Posterior vena cava (tissue), 2 donors: ENCODE data around the gene HEATR5A. TPM values are rescaled to one million over a fixed set of nuclear protein-coding genes. Genes with fewer than 3 reads are reported as not detected.
"Not testable (repeated sequence)": the region's sequence is repeated elsewhere in the genome, so short reads cannot be mapped to it uniquely, and the experiment has no call there.

Experiments
- DNase-seq: peaks from one replicate; pipeline ENCODE4 v3.0.0-alpha.2; 2020; ENCODE audit warnings: low spot score
- intact Hi-C, 2 donors: fragments of 100-400 bp; cut with DNase I; formaldehyde crosslinking; loops; one replicate each; pipeline versions ENCODE4 v1.14.1 to v1.14.2; 2022 to 2023
- total RNA-seq, 2 donors: library from RNA; stranded (reverse); fragmentation: NEBNext Ultra II Directional; extraction: Animal tissue kit (Norgen Biotek cat#: 25700); gene quantifications; one replicate each; pipeline ENCODE4 v1.2.1, GENCODE V29; 2021
- donor health status: DM: yes; HTN: yes; CAD: no.
- donor health status: DM: yes; HTN: yes; CAD: no.

The HEATR5A gene
- total RNA-seq, 2 donors from 2014 or later: 44.6 to 48.1 TPM

DNA sequence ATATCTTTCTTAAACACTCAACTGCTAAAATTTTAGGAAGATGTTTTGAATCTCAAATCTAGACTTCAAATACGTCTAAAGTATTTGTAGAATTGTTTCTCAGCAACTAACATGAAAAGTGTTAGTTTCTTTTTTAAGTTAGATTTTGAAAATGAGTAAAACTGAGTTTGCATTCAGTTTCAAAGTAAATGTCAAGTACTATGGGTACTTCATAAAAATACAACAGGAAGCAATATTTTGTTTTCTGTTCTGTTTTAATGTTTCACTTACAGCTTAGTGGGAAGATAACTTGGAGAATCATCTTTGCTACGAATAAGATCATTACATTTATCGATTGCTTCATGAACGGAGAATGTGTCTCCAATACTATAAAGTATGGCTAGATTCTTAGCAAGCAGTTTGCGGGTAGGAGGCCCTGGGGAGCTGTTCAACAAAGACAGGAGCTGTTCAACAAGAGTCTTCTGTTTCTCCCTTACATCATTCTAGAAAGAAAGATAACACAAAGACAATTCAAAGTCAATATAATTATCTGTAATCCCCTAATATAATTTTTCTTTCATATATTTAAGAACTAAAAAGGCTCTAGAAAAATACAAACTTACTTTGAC is 20.2 kb downstream of the HEATR5A start:
- DNase-seq: no peak
- intact Hi-C loops: no loop called here

DNA sequence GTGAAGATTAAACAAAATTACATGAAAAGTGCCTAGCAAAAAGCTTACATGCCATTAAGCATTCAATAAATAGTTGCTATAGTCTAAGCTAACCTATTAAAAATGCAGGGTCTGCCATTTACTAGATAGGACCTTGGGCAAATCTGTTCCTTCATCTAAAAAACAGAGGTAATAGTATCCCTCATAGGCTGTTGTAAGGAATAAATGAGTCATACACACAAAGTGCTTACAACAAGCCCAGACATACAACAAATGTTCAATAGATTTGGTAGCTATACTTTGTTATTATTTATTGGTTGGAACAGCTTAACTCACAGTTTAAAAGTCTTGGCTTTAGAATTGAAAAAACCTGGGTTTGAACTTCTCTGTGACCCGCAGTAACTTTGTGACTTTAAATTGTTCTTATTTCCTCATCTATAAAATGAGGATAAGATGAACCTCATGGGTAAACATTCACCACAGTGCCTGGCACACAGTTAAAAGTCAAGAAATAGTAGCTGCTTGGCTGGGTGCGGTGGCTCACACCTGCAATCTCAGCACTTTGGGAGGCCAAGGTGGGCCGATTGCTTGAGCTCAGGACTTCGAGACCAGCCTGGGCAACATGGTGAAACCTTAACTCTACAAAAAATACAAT is 24.7 kb downstream of the HEATR5A start:
- intact Hi-C loops: loop anchor here in 1 of 2 donors (10.0 kb wide), 1 partner anchor 859 kb away; no protein-coding TSS in a partner anchor
- no peak for DNase-seq

DNA sequence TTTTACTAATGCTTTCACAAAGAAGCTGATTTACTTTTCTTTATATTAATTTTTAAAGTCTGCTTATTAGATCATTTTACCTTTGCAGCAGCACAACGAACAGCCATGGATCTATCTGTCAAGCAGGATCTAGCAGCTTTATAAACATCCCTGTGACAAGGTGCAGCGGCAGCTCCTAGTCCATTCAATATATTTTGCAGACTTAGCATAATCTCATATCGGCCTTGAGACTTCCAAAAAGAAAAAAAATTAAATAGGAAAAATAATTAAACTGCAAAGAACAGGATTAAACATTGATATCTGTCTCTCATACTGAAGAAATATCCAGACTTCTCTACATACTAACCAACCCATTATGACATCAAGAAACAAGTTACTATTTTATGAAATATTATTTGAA is 25.2 kb downstream of the HEATR5A start:
- no peak for DNase-seq
- intact Hi-C loops: loop anchor here in 1 of 2 donors (10.0 kb wide), 1 partner anchor 860 kb away; no protein-coding TSS in a partner anchor

DNA sequence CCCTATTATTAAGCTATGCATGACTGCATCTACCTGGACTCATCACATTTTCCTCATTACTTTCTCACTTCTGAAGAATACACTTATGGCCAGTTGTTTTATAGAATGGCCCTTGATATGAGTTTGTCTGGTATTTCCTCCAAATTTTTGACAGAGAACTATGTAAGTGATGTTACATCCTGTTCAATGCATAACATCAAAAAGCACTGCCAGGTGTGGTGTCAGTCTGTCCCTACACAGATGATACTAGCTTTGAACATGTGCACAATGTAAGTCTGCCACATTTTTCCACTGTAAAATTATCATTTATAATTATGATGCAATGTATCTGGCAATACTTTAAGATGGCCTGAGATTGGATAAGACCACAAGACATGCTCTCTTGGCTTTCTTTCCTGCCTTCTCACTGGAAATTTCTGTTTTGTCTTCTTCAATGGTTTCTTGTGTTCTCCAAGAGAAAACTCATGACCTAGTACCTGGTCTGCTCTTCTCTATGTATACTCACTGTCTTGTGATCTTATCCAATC is 28.3 kb downstream of the HEATR5A start:
- intact Hi-C loops: loop anchor here in 1 of 2 donors (10.0 kb wide), 1 partner anchor 863 kb away; no protein-coding TSS in a partner anchor
- no peak for DNase-seq

DNA sequence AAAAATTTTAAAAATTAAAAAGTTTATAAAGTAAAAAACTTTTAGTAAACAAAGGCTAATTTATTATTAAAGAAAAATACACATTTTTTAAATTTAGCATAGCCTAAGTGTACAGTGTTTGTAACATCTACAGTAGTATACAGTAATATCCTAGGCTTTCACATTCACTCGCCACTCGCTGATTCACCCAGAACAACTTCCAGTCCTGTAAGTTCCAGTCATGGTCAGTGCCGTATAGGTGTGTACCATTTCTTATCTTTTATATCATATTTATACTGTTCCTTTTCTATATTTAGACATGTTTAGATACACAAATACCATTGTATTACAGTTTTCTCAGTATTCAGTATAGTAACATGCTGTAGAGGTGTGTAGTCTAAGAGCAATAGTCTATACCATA is 28.9 kb downstream of the HEATR5A start:
- no peak for DNase-seq
- intact Hi-C loops: loop anchor here in 1 of 2 donors (10.0 kb wide), 1 partner anchor 863 kb away; no protein-coding TSS in a partner anchor

DNA sequence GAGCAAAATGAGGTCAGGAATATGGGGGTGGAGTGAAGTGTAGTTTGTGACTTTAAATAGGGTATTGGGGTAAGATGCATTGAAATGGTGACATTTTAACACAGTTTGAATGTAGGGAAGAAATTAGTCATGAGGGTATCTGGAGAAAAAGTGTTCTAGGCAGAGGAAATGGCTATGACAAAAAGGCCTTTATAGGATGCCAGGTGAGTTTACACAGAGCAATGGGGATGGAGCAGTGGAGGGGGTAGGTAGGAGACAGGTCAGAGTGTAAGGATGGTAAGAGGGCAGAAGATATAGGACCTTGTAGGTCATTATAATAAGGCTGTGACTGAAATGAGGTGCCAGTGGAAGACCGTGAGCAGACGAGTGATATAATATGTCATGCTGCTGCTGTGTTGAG is 30.4 kb downstream of the HEATR5A start:
- intact Hi-C loops: loop anchor here (10.0 kb wide), 2 partner anchors 55 to 865 kb away; no protein-coding TSS in a partner anchor
- DNase-seq: no peak

DNA sequence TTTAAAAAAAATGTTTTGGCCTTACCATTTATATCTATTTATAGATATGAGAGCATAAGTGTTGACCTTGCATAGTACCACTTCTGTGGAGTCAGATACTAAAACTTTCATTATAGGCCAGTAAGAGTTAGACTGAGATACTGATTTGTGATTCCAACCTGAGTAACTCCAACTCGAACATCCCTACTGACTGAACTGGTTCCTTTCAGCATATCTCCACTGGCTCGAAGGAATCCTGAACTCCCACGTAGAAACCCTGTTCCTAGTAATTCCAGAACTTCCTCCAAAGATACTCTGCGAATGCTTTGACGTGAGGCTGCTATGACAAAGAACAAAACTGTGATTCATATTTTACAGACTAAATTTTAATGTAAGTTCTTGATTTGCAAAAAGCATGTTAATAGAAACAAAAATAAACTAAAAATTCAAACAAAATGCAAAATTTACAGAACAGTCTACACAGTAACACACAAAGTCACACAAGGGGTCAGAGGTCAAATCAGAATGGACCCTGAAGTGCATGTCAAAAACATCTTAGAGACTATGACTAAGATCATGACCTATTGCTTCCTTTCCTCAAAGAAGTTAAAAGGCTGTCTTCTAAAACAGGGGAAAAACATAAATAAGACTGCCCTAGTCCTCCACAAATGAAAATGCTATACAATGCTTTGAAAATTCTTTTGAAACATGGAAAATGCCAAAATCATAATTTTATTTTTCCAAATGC is 31.5 kb downstream of the HEATR5A start:
- intact Hi-C loops: loop anchor here in 1 of 2 donors (10.0 kb wide), 1 partner anchor 56 kb away; no protein-coding TSS in a partner anchor
- no peak for DNase-seq

DNA sequence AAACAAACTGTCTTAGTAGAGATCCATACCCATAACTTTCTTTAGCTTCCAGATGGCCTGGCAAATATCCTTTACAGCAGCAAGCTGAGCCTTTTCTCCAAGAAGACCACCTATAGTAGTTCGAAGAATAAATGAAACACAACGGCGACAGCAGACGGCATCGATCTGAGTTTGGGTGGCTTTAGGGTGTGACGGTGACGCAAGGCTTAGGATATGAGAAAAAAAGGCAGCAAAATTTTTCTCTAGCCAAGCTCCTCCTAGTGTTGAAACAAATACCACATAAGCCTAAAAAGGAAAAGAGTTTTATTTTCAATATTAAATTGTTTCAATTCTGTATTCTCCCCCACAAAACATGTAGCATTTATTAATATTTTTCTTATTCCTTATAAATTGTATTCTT is 33.3 kb downstream of the HEATR5A start:
- intact Hi-C loops: loop anchor here in 1 of 2 donors (10.0 kb wide), 1 partner anchor 58 kb away; no protein-coding TSS in a partner anchor

DNA sequence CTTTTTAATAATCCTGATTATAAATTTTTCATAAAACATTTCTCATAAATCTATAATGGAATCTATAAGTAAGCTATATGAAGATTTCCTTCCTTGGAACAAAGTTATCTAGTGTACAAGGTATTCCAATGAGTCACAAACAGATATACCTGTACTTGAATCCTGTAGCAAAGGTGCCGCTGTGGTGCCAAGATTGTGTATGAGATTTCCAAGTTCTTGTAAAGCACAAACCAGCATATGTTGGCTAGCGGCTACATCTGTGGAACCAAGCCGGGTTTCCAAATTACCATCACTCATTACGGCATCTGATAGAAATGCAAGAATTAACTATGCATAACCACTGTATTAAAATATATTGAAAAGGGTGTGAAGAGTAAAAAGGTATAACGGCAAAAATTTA is 34.1 kb downstream of the HEATR5A start:
- intact Hi-C loops: loop anchor here in 1 of 2 donors (10.0 kb wide), 1 partner anchor 59 kb away; no protein-coding TSS in a partner anchor

More for the DNA sequence above, 33.3 kb downstream of the HEATR5A start:
- DNase-seq: no peak

DNA sequence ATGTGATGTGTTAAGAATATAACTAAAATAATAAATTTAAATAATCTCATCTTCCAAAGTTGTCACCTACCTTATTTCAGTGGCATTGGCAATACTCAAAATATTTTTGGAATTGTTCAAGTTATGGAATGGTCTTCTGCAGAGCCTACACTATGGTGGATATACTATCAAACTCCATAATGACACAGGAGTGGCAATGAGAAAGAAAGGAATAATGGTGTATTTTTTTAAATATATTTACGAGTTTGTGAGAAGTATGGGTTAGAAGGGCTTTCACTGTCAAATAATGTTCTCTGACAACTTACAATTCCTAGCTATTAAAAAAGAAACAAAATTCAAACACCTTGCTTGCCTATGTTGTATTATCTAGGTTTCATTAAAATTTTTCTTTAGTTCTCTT is 38.1 kb downstream of the HEATR5A start:
- no peak for DNase-seq

More for the DNA sequence above, 34.1 kb downstream of the HEATR5A start:
- DNase-seq: no peak

DNA sequence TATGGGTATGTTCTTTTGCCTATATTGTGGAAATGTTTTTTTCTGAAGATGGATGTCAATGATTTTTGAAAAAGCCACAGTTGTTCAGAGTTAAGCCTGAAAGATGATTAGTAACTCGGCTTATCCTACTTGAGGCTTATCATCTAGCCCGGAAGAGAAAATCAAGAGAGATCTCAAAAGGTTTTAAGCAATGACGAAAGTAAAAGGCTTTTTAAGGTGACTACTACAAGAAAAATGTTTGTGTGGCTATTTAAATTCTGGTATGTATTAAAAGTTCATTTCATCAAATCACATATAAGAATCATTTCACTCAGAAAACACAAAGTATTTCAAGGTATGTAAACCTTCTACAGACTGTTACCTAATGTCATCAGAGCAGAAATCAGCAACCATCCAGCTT is 40.2 kb downstream of the HEATR5A start:
- no peak for DNase-seq
- intact Hi-C loops: loop anchor here in 1 of 2 donors (10.0 kb wide), 1 partner anchor 65 kb away; no protein-coding TSS in a partner anchor

More for the DNA sequence above, 38.1 kb downstream of the HEATR5A start:
- intact Hi-C loops: loop anchor here in 1 of 2 donors (10.0 kb wide), 1 partner anchor 63 kb away; no protein-coding TSS in a partner anchor

DNA sequence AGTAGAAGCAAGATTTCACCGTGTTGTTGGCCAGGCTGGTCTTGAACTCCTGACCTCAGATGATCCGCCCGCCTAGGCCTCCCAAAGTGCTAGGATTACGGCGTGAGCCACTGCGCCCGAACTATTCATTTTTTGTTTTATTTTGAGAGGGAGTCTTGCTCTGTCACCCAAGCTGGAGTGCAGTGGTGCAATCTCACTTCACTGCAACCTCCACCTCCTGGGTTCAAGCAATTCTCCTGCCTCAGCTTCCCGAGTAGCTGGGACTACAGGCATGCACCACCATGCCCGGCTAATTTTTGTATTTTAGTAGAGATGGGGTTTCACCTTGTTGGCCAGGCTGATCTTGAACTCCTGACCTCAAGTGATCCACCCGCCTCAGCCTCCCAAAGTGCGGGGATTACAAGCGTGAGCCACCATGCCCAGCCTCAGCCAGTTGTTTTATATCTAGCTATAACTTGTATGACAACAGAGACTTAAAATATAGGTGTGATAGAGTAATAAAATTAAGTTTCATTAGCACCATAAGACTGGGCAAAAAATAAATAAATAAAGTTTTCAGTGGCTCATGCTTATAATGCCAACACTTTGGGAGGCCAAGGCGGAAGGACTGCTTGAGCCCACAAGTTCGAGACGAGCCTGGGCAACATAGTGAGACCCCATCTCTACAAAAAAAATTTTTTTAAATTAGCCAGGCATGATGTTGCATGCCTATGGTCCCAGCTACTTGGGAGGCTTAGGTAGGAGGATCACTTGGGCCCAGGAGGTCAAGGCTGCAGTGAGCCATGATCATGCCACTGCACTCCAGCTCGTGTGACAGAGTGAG is 41.0 kb downstream of the HEATR5A start:
- DNase-seq, intact Hi-C loops: not testable (repeated sequence)

DNA sequence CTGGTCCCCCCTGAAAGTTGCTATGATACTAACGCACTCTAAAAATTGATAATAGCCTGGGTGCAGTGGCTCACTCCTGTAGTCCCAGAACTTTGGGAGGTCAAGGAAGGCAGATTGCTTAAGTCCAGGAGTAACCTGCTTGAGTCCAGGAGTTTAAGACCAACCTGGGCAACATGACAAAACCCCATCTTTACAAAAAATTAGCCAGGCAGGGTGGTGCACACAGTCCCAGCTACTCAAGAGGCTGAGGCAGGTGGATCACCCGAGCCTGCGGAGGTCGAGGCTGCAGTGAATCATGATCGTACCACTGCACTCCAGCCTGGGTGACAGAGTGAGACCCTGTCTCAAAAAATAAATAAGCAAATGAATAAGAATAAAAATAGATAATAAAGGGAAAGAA is 42.9 kb downstream of the HEATR5A start:
- DNase-seq: no peak

DNA sequence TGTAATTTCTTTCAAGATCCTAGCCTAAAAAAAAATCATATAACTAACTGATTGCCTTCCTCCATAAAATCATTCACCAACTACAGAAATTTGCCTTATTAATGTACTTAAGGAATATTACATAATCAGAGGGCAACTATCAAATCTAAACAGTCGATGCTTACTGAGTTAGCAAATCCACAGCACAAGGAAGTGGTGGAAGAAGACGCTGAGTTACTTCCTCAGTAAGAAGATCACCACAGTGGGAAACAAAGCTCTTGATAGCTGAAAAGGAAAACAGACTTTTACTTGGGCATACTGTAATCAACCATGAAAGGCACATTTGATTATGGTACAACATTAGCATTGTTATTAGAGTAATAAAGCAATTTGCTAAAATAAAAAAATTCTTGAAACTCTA is 48.7 kb downstream of the HEATR5A start:
- no peak for DNase-seq
- intact Hi-C loops: no loop called here

More for the DNA sequence above, 42.9 kb downstream of the HEATR5A start:
- intact Hi-C loops: no loop called here

DNA sequence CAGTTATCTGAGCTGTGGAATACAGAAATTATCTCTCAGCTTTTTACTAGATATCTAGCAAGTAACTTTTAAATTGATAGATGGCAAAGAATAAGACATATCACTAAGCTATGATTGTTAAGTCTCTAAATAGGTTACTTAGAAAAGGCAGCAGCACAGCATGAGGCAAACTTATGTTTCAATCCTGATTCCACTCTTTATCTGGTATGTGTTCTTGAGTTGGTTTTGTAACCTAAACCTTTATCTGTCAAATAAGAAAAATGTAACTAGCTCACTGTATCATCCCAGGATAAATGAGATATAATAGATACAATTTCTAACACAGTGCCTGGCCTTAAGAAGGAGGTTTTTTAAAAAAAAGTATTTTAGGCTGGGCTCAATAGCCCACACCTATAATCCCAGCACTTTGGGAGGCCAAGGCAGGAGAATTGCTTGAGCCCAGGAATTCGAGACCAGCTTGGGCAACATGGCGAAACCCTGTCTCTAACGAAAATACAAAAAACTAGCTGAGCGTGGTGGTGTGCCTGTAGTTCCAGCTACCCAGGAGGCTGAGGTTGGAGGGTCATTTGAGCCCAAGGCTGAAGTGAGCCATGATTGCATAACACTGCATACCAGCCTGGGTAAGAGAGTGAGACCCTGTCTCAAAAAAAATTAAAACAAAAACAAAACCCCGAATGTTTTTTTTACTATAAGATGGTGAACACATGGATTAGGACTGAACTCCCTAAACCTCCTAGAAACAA is 56.8 kb downstream of the HEATR5A start:
- DNase-seq: no peak
- intact Hi-C loops: no loop called here

DNA sequence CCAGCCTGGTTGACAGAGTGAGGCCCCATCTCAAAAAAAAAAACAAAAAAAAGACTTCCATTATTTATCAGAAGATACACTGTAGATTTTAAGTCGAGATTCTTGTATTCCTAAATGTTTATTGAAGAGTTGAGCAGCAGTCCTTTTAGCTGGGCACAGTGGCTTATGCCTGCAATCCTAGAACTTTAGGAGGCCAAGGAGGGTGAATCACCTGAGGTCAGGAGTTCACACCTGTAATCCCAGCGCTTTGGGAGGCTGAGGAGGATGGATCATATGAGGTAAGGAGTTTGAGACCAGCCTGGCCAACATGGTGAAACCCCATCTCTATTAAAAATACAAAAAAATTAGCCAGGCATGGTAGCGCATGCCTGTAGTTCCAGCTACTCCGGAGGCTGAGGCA is 57.6 kb downstream of the HEATR5A start:
- no peak for DNase-seq
- intact Hi-C loops: no loop called here

DNA sequence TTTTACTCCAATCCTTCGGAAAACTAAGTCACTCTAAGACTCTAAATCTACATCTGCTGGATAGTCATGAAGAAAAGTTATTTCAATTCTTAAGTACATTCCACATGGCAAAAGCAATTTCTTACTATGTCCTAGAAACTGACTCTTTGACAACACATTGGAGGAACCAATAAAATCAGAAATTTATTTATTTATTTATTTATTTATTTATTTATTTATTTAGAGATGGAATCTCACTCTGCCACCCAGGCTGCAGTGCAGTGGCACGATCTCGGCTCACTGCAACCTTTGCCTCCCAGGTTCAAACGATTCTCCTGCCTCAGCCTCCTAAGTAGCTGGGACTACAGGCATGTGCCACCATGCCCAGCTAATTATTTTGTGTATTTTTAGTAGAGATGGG is 58.6 kb downstream of the HEATR5A start:
- not testable (repeated sequence) for DNase-seq
- intact Hi-C loops: loop anchor here in 1 of 2 donors (2.0 kb wide), 1 partner anchor 47 kb away; no protein-coding TSS in a partner anchor
